ENCODE measurements around the gene ACTL7B. TPM values are rescaled to one million over a fixed set of nuclear protein-coding genes. Genes with fewer than 3 reads are reported as not detected.

Gene ACTL7B
- total RNA-seq, 1 donor from 2014 or later, result 0.16 TPM

DNA sequence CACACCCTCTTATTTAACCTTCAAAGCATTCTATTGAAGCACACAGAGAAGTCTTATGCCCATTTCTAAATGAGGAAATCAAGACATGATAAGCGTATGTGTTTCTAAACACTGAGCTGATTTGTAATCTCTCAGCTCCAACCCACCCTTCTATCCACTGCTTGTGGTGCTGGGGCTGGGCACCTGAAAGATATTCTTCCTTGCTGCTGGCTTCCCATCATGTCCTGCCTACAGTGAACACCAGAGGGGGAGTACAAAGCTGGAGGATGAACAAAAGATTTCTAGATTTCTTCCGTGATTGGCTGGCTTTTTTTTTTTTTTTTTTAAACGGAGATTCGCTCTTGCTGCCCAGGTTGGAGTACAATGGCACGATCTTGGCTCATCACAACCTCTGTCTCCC is 20.6 kb upstream of the ACTL7B start:
- TF ChIP-seq, protein P1, sequence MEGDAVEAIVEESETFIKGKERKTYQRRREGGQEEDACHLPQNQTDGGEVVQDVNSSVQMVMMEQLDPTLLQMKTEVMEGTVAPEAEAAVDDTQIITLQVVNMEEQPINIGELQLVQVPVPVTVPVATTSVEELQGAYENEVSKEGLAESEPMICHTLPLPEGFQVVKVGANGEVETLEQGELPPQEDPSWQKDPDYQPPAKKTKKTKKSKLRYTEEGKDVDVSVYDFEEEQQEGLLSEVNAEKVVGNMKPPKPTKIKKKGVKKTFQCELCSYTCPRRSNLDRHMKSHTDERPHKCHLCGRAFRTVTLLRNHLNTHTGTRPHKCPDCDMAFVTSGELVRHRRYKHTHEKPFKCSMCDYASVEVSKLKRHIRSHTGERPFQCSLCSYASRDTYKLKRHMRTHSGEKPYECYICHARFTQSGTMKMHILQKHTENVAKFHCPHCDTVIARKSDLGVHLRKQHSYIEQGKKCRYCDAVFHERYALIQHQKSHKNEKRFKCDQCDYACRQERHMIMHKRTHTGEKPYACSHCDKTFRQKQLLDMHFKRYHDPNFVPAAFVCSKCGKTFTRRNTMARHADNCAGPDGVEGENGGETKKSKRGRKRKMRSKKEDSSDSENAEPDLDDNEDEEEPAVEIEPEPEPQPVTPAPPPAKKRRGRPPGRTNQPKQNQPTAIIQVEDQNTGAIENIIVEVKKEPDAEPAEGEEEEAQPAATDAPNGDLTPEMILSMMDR (IDR thresholded peaks at IDR 0.05), result no peak
- Mint-ChIP-seq H3K27ac (no peak overlapping the region), H3K27me3 (no peaks in the 10 kb centered on the region), H3K36me3 (ENCODE audit: low read depth) (peaks cover 90% of the 10 kb centered on the region), H3K4me1 (no peaks in the 10 kb centered on the region), H3K4me3 (no peak overlapping the region), H3K9me3 (no peaks in the 10 kb centered on the region)
- intact Hi-C loops (cut with micrococcal nuclease), result no loop called here
- ATAC-seq (ENCODE audit: low read depth) (no peak), DNase-seq (no peak)
- ChIA-PET POLR2A (no interaction called here), CTCF (no interaction called here)

GRCh38 chr9:108874058-108874788 is 18.4 kb upstream of the ACTL7B start:
- Mint-ChIP-seq H3K9me3 (no peaks in the 10 kb centered on the region), H3K36me3 (ENCODE audit: low read depth) (peaks cover 88% of the 10 kb centered on the region), H3K4me1 (no peaks in the 10 kb centered on the region), H3K4me3 (no peak overlapping the region), H3K27ac (no peak overlapping the region), H3K27me3 (no peaks in the 10 kb centered on the region)
- DNase-seq (no peak), ATAC-seq (ENCODE audit: low read depth) (no peak)
- intact Hi-C loops (cut with micrococcal nuclease), result no loop called here
- ChIA-PET CTCF (no interaction called here), POLR2A (no interaction called here)
- TF ChIP-seq, protein P1 (IDR thresholded peaks at IDR 0.05), result no peak

DNA sequence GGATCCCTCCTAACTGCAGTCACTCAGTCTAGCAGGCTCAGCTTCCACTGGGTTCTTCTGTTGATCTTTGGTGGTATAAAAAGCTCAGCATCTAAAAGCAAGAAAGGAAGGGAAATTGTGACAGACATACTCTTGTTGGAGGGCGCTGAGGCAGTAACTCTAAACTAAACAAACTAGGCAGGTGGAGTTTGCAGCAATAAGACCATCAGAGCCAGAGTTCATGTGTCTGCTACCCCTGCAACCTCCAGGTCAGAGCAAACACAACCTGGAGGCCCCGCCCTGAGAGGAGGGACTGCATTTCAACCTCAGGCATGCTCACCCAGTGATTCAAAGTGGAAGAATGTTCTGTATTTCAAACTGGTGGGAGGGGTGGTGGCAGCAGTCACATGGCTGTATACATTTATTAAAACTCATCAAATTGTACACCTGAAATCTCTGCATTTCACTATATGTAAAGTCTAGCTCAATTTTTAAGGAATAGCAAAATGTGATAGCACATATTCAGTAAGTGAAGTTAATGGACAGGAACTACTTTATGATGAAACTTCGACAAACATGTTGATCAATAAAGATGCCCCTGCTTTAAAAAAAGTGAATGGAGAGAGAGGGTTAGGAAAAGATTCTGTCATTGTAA is 13.4 kb upstream of the ACTL7B start:
- TF ChIP-seq, protein P1 (IDR thresholded peaks at IDR 0.05), result no peak
- H3K4me3 Mint-ChIP-seq, result no peak overlapping the region
- peaks cover 63% of the 10 kb centered on the region for H3K36me3 Mint-ChIP-seq (ENCODE audit: low read depth)
- CTCF ChIA-PET, result no interaction called here
- H3K27ac Mint-ChIP-seq, result no peak overlapping the region
- POLR2A ChIA-PET, result no interaction called here
- intact Hi-C loops (cut with micrococcal nuclease), result no loop called here
- no peaks in the 10 kb centered on the region for H3K4me1 Mint-ChIP-seq
- no peaks in the 10 kb centered on the region for H3K9me3 Mint-ChIP-seq
- ATAC-seq (ENCODE audit: low read depth), result no peak
- H3K27me3 Mint-ChIP-seq, result no peaks in the 10 kb centered on the region
- no peak for DNase-seq

DNA sequence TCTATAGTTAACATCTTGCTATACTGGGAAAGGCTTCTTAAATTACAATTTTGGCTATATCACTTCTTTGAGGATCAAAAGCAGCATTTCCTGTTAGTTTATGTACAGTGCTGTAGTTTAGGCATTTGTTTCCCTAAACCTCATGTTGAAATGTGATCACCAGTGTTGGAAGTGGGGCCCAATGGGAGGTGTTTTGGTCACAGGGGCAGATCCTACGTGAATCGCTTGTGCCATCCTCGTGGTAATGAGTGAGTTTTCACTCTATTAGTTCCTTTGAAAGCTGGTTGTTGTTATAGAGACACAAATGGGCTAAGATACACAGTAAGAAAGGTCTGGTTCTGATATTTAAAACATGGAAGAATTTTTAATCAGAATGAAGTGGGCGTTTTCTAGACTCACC is 12.0 kb upstream of the ACTL7B start:
- CTCF ChIA-PET, result no interaction called here
- Mint-ChIP-seq H3K27ac (no peak overlapping the region), H3K36me3 (ENCODE audit: low read depth) (peaks cover 49% of the 10 kb centered on the region), H3K9me3 (no peaks in the 10 kb centered on the region), H3K4me1 (no peaks in the 10 kb centered on the region), H3K27me3 (no peaks in the 10 kb centered on the region), H3K4me3 (no peak overlapping the region)
- no peak for ATAC-seq (ENCODE audit: low read depth)
- POLR2A ChIA-PET, result no interaction called here
- no peak for DNase-seq
- intact Hi-C loops (cut with micrococcal nuclease), result no loop called here
- TF ChIP-seq, protein P1 (IDR thresholded peaks at IDR 0.05), result no peak

DNA sequence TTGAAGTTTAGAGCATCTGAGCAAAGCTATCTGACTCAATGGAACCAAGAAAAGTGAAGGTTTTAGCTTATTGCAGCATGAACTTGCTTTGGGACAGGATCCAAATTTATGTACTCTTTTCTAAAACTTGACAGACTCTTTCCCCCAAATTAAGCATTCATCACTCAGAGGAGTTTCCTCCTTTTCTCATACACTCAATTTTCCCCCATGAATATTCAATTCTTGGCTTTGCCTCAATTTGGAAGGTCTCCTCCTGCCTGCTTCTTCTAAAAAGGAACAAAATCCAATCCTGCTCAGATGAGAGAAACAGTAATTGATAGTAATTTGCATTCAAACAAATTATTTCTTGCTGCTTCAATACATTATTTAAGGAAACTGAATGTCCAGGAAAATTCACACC is 11.3 kb upstream of the ACTL7B start:
- no peak overlapping the region for H3K4me3 Mint-ChIP-seq
- intact Hi-C loops (cut with micrococcal nuclease), result no loop called here
- H3K36me3 Mint-ChIP-seq (ENCODE audit: low read depth), result peaks cover 44% of the 10 kb centered on the region
- H3K4me1 Mint-ChIP-seq, result no peaks in the 10 kb centered on the region
- TF ChIP-seq, protein P1 (IDR thresholded peaks at IDR 0.05), result no peak
- ChIA-PET CTCF (no interaction called here), POLR2A (no interaction called here)
- no peaks in the 10 kb centered on the region for H3K27me3 Mint-ChIP-seq
- H3K27ac Mint-ChIP-seq, result no peak overlapping the region
- DNase-seq (no peak), ATAC-seq (ENCODE audit: low read depth) (no peak)
- H3K9me3 Mint-ChIP-seq, result no peaks in the 10 kb centered on the region

Data from activated B cell treated with CpG ODN at 0.5 μM for 24 hours (primary cell).